ENCODE results near the gene MRPS2. TPM values are rescaled to one million over a fixed set of nuclear protein-coding genes. Genes with fewer than 3 reads are reported as not detected.
"Not testable (repeated sequence)": the region's sequence is repeated elsewhere in the genome, so short reads cannot be mapped to it uniquely, and the experiment has no call there.

The MRPS2 gene
- total RNA-seq (10 to 100 TPM; 32.6 to 35.7 TPM), polyA plus RNA-seq (10 to 100 TPM; 28.3 to 64.0 (median 45.4) TPM), total RNA-seq (13.8 to 61.7 (median 24.3) reads per million in 6 experiments)

GRCh38 chr9:135500525-135501260, at the start of gene MRPS2:
TSS of gene MRPS2 (plus strand) at chr9:135500682. CDS start at chr9:135500711, 29 bp downstream.
- Mint-ChIP-seq H3K9me3 (no peaks in the 10 kb centered on the region), H3K4me1 (peaks cover 13 to 37% (median 34%) of the 10 kb centered on the region in 4 donors), H3K36me3 (peaks cover 0 to 30% (median 10%) of the 10 kb centered on the region in 3 donors), H3K4me3 (peak within 1 kb of the TSS; percentile 85 to 96 (median 92)), H3K27me3 (peaks cover 0 to 5% (median 0%) of the 10 kb centered on the region in 5 donors), H3K27ac (peak within 1 kb of the TSS; percentile 64 to 95 (median 90))
- peak; percentile 66 to 88 (median 82) for DNase-seq
- ATAC-seq: peak; percentile 92 to 93
- POLR2A ChIA-PET: no interaction called here

DNA sequence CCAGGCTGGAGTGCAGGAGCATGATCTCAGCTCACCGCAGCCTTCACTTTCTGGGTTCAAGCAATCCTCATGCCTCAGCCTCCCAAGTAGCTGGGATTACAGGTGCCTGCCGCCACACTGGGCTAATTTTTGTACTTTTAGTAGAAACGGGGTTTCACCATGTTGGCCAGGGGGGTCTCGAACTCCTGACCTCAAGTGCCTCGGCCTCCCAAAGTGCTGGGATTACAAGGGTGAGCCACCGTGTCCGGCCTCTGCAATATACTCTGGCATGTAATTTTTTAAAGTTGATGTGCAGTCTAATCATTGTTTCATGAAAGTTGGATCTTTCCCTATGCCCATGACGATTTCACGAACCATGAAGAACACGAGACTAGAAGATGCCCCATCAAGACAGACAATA, 49.5 kb upstream of the MRPS2 start:
- no peak for ATAC-seq
- peaks cover 3 to 18% (median 8%) of the 10 kb centered on the region in 5 donors for H3K27me3 Mint-ChIP-seq
- H3K9me3 Mint-ChIP-seq: no peaks in the 10 kb centered on the region
- no peaks in the 10 kb centered on the region for H3K36me3 Mint-ChIP-seq
- H3K27ac Mint-ChIP-seq: no peak overlapping the region
- no peak for DNase-seq
- POLR2A ChIA-PET: interaction anchor here (0.7 to 0.8 kb wide), 2 partner anchors 12 to 146 kb away, joined by 4 to 5 read pairs; no protein-coding TSS in a partner anchor
- no peak overlapping the region for H3K4me3 Mint-ChIP-seq
- H3K4me1 Mint-ChIP-seq: no peaks in the 10 kb centered on the region

DNA sequence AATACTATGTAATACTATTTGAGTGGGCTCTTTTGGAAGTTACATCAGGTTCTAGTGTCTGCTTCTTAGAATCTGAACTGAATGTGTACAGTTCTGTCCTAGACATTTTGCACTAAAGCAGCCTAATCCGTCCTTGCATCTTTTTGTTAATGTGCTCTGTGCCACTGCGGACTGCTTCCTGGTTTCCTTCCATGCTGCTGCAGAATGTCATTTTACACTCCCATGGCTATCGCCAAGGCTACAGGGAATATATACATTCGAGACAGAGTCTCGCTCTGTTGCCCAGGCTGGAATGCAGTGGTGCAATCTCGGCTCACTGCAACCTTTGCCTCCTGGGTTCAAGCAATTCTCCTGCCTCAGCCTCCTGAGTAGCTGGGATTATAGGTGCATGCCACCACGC, 48.6 kb upstream of the MRPS2 start:
- ATAC-seq, DNase-seq, H3K9me3 Mint-ChIP-seq, H3K36me3 Mint-ChIP-seq, POLR2A ChIA-PET, H3K4me1 Mint-ChIP-seq, H3K4me3 Mint-ChIP-seq, H3K27ac Mint-ChIP-seq: not testable (repeated sequence)
- H3K27me3 Mint-ChIP-seq: peaks cover 4 to 28% (median 13%) of the 10 kb centered on the region in 5 donors

GRCh38 chr9:135454737-135455136, 45.7 kb upstream of the MRPS2 start:
- Mint-ChIP-seq H3K4me1 (no peaks in the 10 kb centered on the region), H3K4me3 (no peak overlapping the region), H3K36me3 (no peaks in the 10 kb centered on the region), H3K9me3 (peaks cover 0 to 4% (median 0%) of the 10 kb centered on the region in 9 donors), H3K27me3 (peaks cover 8 to 51% (median 29%) of the 10 kb centered on the region in 5 donors), H3K27ac (no peak overlapping the region)
- no peak for ATAC-seq
- DNase-seq: no peak
- POLR2A ChIA-PET: no interaction called here

DNA sequence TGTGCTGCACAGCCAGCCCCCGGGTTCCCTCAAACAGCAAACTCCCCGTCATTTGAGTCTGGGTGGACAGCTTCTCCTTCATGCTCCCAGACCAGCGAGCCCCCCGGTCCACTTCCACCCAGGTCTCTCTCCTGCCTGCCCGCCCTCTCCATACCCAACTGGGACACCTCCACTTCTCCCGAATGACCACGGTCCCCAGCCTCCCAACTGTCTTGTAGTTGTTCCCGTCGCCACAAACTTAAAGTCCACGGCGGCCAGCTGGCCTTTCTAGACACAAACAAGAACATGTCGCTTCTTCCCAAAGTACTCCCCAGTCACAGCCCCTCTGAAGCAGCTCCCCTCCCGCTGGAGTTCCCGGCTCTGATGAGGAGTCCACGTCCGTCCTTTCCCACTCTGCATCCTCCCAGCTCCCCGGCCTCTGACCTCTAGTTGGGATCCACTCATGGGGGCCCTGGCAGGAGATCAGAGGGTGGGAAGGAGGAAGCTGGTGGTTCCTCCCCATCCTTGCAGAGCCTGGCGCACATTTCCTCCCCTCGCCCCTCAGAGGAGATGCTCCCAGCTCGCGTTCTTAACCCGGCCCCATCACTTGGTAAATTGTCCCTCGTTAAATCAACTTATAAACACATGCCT, 45.0 kb upstream of the MRPS2 start:
- Mint-ChIP-seq H3K4me3 (no peak overlapping the region), H3K27ac (peak overlapping the region in 1 of 10 donors; percentile 50), H3K27me3 (peaks cover 11 to 58% (median 33%) of the 10 kb centered on the region in 5 donors), H3K4me1 (no peaks in the 10 kb centered on the region), H3K9me3 (peaks cover 0 to 4% (median 0%) of the 10 kb centered on the region in 9 donors), H3K36me3 (no peaks in the 10 kb centered on the region)
- ATAC-seq (no peak), DNase-seq (no peak)
- POLR2A ChIA-PET: no interaction called here

GRCh38 chr9:135456436-135457104, 43.9 kb upstream of the MRPS2 start:
- POLR2A ChIA-PET: no interaction called here
- Mint-ChIP-seq H3K4me3 (no peak overlapping the region), H3K9me3 (peaks cover 0 to 4% (median 2%) of the 10 kb centered on the region in 9 donors), H3K4me1 (no peaks in the 10 kb centered on the region), H3K27ac (no peak overlapping the region), H3K36me3 (no peaks in the 10 kb centered on the region), H3K27me3 (peaks cover 16 to 69% (median 41%) of the 10 kb centered on the region in 5 donors)
- ATAC-seq: no peak
- no peak for DNase-seq

DNA sequence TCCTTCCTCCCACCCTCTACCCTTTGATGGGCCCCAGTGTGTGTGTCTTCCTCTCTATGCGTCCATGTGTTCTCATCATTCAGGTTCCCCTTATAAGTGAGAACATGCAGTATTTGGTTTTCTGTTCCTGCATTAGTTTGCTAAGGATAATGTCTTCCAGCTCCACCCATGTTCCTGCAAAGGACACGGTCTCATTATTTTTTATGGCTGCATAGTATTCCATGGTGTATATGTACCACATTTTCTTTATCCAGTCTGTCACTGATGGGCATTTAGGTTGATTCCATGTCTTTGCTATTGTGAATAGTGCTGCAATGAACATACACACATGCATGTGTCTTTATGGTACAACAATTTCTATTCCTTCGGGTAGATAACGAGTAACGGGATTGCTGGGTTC, 42.0 kb upstream of the MRPS2 start:
- POLR2A ChIA-PET, H3K4me1 Mint-ChIP-seq: not testable (repeated sequence)

DNA sequence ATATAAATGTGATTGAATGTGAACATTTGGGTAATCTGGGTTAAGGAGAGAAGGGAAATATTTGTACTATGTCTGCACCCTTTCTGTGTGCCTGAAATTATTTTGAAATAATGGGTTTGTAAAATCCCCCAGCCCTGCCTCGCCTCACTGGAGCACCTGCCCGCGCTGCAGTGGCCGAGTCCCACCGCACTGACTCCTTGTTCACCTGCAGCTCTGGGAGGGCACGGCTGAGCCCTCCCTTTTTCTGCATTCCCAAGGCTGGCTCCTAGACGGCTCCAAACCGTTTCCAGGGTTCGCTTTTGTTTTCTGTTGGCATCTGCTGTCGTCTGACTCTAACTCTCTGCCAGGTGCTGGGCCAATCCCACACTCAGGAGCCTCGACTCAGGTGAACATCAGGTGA, 38.5 kb upstream of the MRPS2 start:
- H3K36me3 Mint-ChIP-seq: no peaks in the 10 kb centered on the region
- H3K4me3 Mint-ChIP-seq: no peak overlapping the region
- no peak for DNase-seq
- H3K4me1 Mint-ChIP-seq: no peaks in the 10 kb centered on the region
- H3K27ac Mint-ChIP-seq: no peak overlapping the region
- H3K27me3 Mint-ChIP-seq: peaks cover 19 to 74% (median 32%) of the 10 kb centered on the region in 5 donors
- H3K9me3 Mint-ChIP-seq: peaks cover 0 to 4% (median 2%) of the 10 kb centered on the region in 9 donors
- POLR2A ChIA-PET: no interaction called here
- ATAC-seq: no peak

More for the DNA sequence above, 42.0 kb upstream of the MRPS2 start:
- H3K9me3 Mint-ChIP-seq, ATAC-seq, H3K27ac Mint-ChIP-seq, H3K36me3 Mint-ChIP-seq, DNase-seq, H3K4me3 Mint-ChIP-seq: not testable (repeated sequence)
- H3K27me3 Mint-ChIP-seq: peaks cover 19 to 77% (median 45%) of the 10 kb centered on the region in 5 donors

GRCh38 chr9:135463140-135463539, 37.3 kb upstream of the MRPS2 start:
- H3K4me1 Mint-ChIP-seq: no peaks in the 10 kb centered on the region
- no peak overlapping the region for H3K27ac Mint-ChIP-seq
- DNase-seq (no peak), ATAC-seq (no peak)
- no peak overlapping the region for H3K4me3 Mint-ChIP-seq
- peaks cover 22 to 79% (median 37%) of the 10 kb centered on the region in 5 donors for H3K27me3 Mint-ChIP-seq
- peaks cover 0 to 4% (median 2%) of the 10 kb centered on the region in 9 donors for H3K9me3 Mint-ChIP-seq
- no peaks in the 10 kb centered on the region for H3K36me3 Mint-ChIP-seq
- POLR2A ChIA-PET: interaction anchor here (0.6 kb wide), 1 partner anchor 12 kb away, joined by 5 read pairs; no protein-coding TSS in a partner anchor

GRCh38 chr9:135464181-135464580, 36.3 kb upstream of the MRPS2 start:
- peaks cover 24 to 73% (median 44%) of the 10 kb centered on the region in 5 donors for H3K27me3 Mint-ChIP-seq

GRCh38 chr9:135468854-135469521, 31.5 kb upstream of the MRPS2 start:
- no peak for ATAC-seq
- H3K4me3 Mint-ChIP-seq: peak overlapping the region in 1 of 10 donors; percentile 24
- H3K27me3 Mint-ChIP-seq: peaks cover 27 to 64% (median 44%) of the 10 kb centered on the region in 5 donors
- POLR2A ChIA-PET: no interaction called here
- H3K36me3 Mint-ChIP-seq: no peaks in the 10 kb centered on the region
- no peak for DNase-seq
- no peak overlapping the region for H3K27ac Mint-ChIP-seq
- no peaks in the 10 kb centered on the region for H3K9me3 Mint-ChIP-seq
- peaks cover 0 to 5% (median 0%) of the 10 kb centered on the region in 4 donors for H3K4me1 Mint-ChIP-seq

More at GRCh38 chr9:135464181-135464580, 36.3 kb upstream of the MRPS2 start:
- Mint-ChIP-seq H3K27ac (peak overlapping the region in 1 of 10 donors; percentile 58), H3K4me3 (no peak overlapping the region), H3K9me3 (peaks cover 0 to 4% (median 0%) of the 10 kb centered on the region in 9 donors), H3K4me1 (peaks cover 0 to 5% (median 0%) of the 10 kb centered on the region in 4 donors), H3K36me3 (no peaks in the 10 kb centered on the region)
- DNase-seq (no peak), ATAC-seq (no peak)
- POLR2A ChIA-PET: no interaction called here
